ENCODE measurements around the gene TAF11L4. TPM values are rescaled to one million over a fixed set of nuclear protein-coding genes. Genes with fewer than 3 reads are reported as not detected.
"Not testable (repeated sequence)": the region's sequence is repeated elsewhere in the genome, so short reads cannot be mapped to it uniquely, and the experiment has no call there.

Gene TAF11L4
- total RNA-seq (2021), result not detected in 2 replicates
- not detected for Bru-seq, nascent RNA
- not detected for BruChase-seq, experiment 1, labeled RNA remaining after a 2-hour chase
- not detected for BruChase-seq, experiment 2, labeled RNA remaining after a 6-hour chase
- long read RNA-seq, partial matches to known transcripts, result 0 of 1 reads
- long read RNA-seq, other reads (novel, unspliced or antisense), result 0 of 1 reads

- H3K27me3 ChIP-seq (replicated peaks; ENCODE audit: insufficient read depth, low read depth, low read length, poor library complexity); CTCF ChIA-PET; POLR2A ChIA-PET (ENCODE audit: low non-redundant PET); H3K9me3 ChIP-seq (ENCODE audit: low read depth, low read length, poor library complexity, severe bottlenecking); DNase-seq (ENCODE audit: low spot score); H3K4me3 ChIP-seq (ENCODE audit: low read depth, low read length, poor library complexity, severe bottlenecking); BruUV-seq (replicated peaks); H3K4me1 ChIP-seq (ENCODE audit: insufficient read depth, low read length, poor library complexity, severe bottlenecking); H3K27ac ChIP-seq (ENCODE audit: low read depth, low read length, poor library complexity, severe bottlenecking); H3K36me3 ChIP-seq (ENCODE audit: insufficient read depth, low read length, poor library complexity, severe bottlenecking); intact Hi-C loops (cut with micrococcal nuclease; ENCODE audit: unreplicated experiment): not testable (repeated sequence)
These were observed at the start of gene TAF11L4 for GRCh38 chr5:17521501-17521900. Gene TAF11L4, plus strand, starts transcription at chr5:17521801.

GRCh38 chr5:17475064-17475463 lies 46.5 kb upstream of the TAF11L4 start:
- H3K27ac ChIP-seq (ENCODE audit: low read depth, low read length, poor library complexity, severe bottlenecking); H3K9me3 ChIP-seq (ENCODE audit: low read depth, low read length, poor library complexity, severe bottlenecking); H3K27me3 ChIP-seq (replicated peaks; ENCODE audit: insufficient read depth, low read depth, low read length, poor library complexity); POLR2A ChIA-PET (ENCODE audit: low non-redundant PET); H3K36me3 ChIP-seq (ENCODE audit: insufficient read depth, low read length, poor library complexity, severe bottlenecking); BruUV-seq (replicated peaks); H3K4me3 ChIP-seq (ENCODE audit: low read depth, low read length, poor library complexity, severe bottlenecking); DNase-seq (ENCODE audit: low spot score); CTCF ChIA-PET: not testable (repeated sequence)
- intact Hi-C loops (cut with micrococcal nuclease; ENCODE audit: unreplicated experiment), result loop anchor here (5.0 kb wide), 1 partner anchor 258 kb away; the partner anchor contains the start of gene BASP1
- H3K4me1 ChIP-seq (ENCODE audit: insufficient read depth, low read length, poor library complexity, severe bottlenecking), result peaks cover 11% of the 10 kb centered on the region

GRCh38 chr5:17477043-17477442 lies 44.6 kb upstream of the TAF11L4 start:
- no peaks in the 10 kb centered on the region for H3K27me3 ChIP-seq (replicated peaks; ENCODE audit: insufficient read depth, low read depth, low read length, poor library complexity)
- H3K9me3 ChIP-seq (ENCODE audit: low read depth, low read length, poor library complexity, severe bottlenecking), result no peaks in the 10 kb centered on the region
- no peaks in the 10 kb centered on the region for H3K36me3 ChIP-seq (ENCODE audit: insufficient read depth, low read length, poor library complexity, severe bottlenecking)
- DNase-seq (ENCODE audit: low spot score), result no peak
- ChIA-PET POLR2A (ENCODE audit: low non-redundant PET) (no interaction called here), CTCF (no interaction called here)
- intact Hi-C loops (cut with micrococcal nuclease; ENCODE audit: unreplicated experiment), result loop anchor here (5.0 kb wide), 1 partner anchor 260 kb away; the partner anchor contains the start of gene BASP1
- peaks cover 14% of the 10 kb centered on the region for H3K4me1 ChIP-seq (ENCODE audit: insufficient read depth, low read length, poor library complexity, severe bottlenecking)
- H3K27ac ChIP-seq (ENCODE audit: low read depth, low read length, poor library complexity, severe bottlenecking), result no peak overlapping the region
- no TSS peak for BruUV-seq (replicated peaks)
- TF ChIP-seq CTCF (conservative IDR thresholded peaks at IDR 0.05; ENCODE audit: low read depth, low read length) (no peak), EZH2 (IDR thresholded peaks at IDR 0.05; ENCODE audit: borderline replicate concordance, low read depth, low read length, poor library complexity, severe bottlenecking) (no peak)
- H3K4me3 ChIP-seq (ENCODE audit: low read depth, low read length, poor library complexity, severe bottlenecking), result no peak overlapping the region

GRCh38 chr5:17477573-17478265 lies 43.9 kb upstream of the TAF11L4 start:
- H3K27me3 ChIP-seq (replicated peaks; ENCODE audit: insufficient read depth, low read depth, low read length, poor library complexity), result no peaks in the 10 kb centered on the region
- H3K27ac ChIP-seq (ENCODE audit: low read depth, low read length, poor library complexity, severe bottlenecking), result no peak overlapping the region
- peak; percentile 6 for DNase-seq (ENCODE audit: low spot score)
- intact Hi-C loops (cut with micrococcal nuclease; ENCODE audit: unreplicated experiment), result loop anchor here (5.0 kb wide), 1 partner anchor 260 kb away; the partner anchor contains the start of gene BASP1
- H3K4me1 ChIP-seq (ENCODE audit: insufficient read depth, low read length, poor library complexity, severe bottlenecking), result peaks cover 21% of the 10 kb centered on the region
- no peaks in the 10 kb centered on the region for H3K9me3 ChIP-seq (ENCODE audit: low read depth, low read length, poor library complexity, severe bottlenecking)
- TF ChIP-seq EZH2 (IDR thresholded peaks at IDR 0.05; ENCODE audit: borderline replicate concordance, low read depth, low read length, poor library complexity, severe bottlenecking), result no peak
- TF ChIP-seq CTCF (conservative IDR thresholded peaks at IDR 0.05; ENCODE audit: low read depth, low read length), result no peak
- no peaks in the 10 kb centered on the region for H3K36me3 ChIP-seq (ENCODE audit: insufficient read depth, low read length, poor library complexity, severe bottlenecking)
- no TSS peak for BruUV-seq (replicated peaks)
- H3K4me3 ChIP-seq (ENCODE audit: low read depth, low read length, poor library complexity, severe bottlenecking), result no peak overlapping the region
- ChIA-PET CTCF (interaction anchor here (0.6 kb wide), 1 partner anchor 34 kb away, joined by 3 read pairs; no protein-coding TSS in a partner anchor), POLR2A (ENCODE audit: low non-redundant PET) (no interaction called here)
